HepG2 (cell line): ENCODE results near the gene BCAN.

Source experiments
- KMT2B ChIP-seq: IDR thresholded peaks from 2 replicates; pipeline ENCODE4 v1.6.1; 2016; ENCODE audit warnings: missing genetic modification reagents, missing compliant biosample characterization
- MEF2D ChIP-seq: sonication (generic); formaldehyde crosslinking; IDR thresholded peaks from 2 replicates; pipeline ENCODE4 v1.5.1; 2020; ENCODE audit warnings: mild to moderate bottlenecking, missing genetic modification reagents
- TARDBP ChIP-seq: sonication (generic); formaldehyde crosslinking; IDR thresholded peaks from 2 replicates; pipeline ENCODE4 v1.8.0; 2022; ENCODE audit warnings: mild to moderate bottlenecking, missing genetic modification reagents

DNA sequence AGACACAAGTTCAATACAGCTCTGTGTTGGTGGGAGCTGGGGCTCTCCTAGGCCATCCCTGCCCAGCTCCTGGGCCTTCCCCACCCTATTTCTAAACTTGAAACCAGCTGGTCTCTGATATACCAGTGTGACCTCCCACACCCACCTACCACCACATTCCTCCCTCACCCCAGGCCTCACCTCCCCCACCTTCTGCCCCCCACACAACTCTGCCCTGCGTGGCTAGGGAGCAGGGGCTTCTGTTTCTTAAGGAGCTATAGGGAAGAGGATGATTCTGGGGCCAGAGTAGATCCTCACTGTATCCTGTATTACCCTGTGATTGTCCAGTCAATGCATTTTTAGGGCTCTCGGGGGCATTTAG is 18.8 kb downstream of the BCAN start:
- TF ChIP-seq TARDBP (CRISPR knock-in tag) (no peak), MEF2D (CRISPR knock-in tag) (no peak), KMT2B (CRISPR knock-in tag) (no peak)
